Neuron (in vitro differentiated cells): Measurements from ENCODE around the gene RPS6KB2.
A peak's percentile ranks its signal among the peaks of the same experiment; 100 is the strongest.
"Not testable (repeated sequence)": the region's sequence is repeated elsewhere in the genome, so short reads cannot be mapped to it uniquely, and the experiment has no call there.

Experiments used
- H2AFZ ChIP-seq: one replicate; pipeline ENCODE4 v1.6.1; 2013; ENCODE audit warnings: low read depth, mild to moderate bottlenecking, inconsistent platforms, low read length, moderate library complexity
- H3K27me3 ChIP-seq: one replicate; pipeline ENCODE4 v1.6.1; 2013; ENCODE audit warnings: low read length; ENCODE audit not compliant: insufficient read depth
- H3K36me3 ChIP-seq: one replicate; pipeline ENCODE4 v1.6.1; 2013; ENCODE audit warnings: low read length; ENCODE audit not compliant: insufficient read depth
- H3K4me1 ChIP-seq: one replicate; pipeline ENCODE4 v1.6.1; 2013; ENCODE audit warnings: low read length; ENCODE audit not compliant: insufficient read depth
- H3K4me3 ChIP-seq: 2 replicates; pipeline ENCODE4 v1.5.1; 2013; ENCODE audit warnings: mild to moderate bottlenecking, low read length, moderate library complexity
- H3K9me3 ChIP-seq: one replicate; pipeline ENCODE4 v1.6.1; 2013; ENCODE audit warnings: low read length

Gene RPS6KB2

DNA sequence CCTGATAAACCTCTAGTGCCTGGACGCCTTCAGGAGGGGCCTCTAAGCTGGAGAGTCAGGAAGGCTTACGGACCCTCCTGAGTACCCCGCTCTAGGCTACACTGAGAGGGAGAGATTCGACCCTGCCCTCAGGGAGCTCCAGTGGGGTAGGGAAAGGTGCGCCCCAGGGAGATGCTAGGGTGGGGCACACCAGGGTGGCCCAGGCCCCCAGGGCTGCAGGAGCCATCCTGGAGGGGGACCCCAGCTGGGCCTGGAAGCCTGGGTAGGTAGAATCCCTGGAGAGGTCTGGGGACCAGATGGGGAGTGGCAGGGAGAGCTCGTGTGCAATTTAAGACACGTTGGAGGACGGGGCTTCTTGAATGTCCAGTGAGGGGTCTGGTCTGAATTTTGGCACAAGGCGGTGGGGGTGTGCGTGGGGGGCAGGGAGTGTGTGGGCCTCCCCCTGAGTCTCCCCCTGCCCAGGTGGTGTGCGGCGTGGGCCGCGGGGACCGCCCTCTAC lies 8.1 kb upstream of the RPS6KB2 start:
- Histone ChIP-seq H3K4me3 (peak overlapping the region; percentile 64), H2AFZ (peak overlapping the region; percentile 78), H3K9me3 (no peaks in the 10 kb centered on the region), H3K4me1 (peaks cover 10% of the 10 kb centered on the region), H3K36me3 (no peaks in the 10 kb centered on the region), H3K27me3 (no peaks in the 10 kb centered on the region)

DNA sequence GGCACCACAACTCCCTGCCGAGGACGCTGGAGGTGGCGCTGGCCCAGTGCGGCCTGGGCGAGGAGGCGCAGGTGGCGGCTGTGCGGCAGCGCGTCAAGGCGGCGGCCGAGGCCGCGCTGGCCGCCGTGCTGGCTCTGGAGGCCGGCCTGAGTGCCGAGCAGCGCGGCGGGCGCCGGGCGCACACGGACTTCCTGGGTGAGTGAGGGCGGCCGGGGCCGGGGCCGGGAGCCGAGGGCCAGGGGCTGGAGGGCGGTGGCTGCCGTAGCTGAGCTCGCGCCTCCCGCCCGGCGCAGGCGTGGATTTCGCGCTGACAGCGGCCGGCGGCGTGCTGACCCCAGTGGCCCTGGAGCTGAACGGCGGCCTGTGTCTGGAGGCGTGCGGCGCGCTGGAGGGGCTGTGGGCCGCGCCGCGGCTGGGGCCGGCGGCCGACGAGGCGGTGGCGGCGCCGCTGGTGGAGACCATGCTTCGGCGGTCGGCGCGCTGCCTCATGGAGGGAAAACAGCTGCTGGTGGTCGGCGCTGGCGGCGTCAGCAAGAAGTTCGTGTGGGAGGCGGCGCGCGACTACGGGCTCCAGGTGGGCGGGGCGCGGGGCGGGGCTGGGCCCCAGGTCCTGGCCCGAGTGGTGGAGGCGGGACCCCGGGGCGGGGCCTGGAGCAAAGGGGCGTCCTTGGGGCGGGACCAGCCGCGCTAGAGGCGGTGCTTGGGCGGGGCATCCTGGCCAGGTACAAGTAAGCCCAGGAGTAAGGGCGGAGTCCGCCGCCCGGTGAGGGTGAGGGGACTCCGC lies 7.5 kb upstream of the RPS6KB2 start:
- Histone ChIP-seq H3K4me3 (peak overlapping the region; percentile 64), H3K36me3 (no peaks in the 10 kb centered on the region), H3K9me3 (no peaks in the 10 kb centered on the region), H3K27me3 (no peaks in the 10 kb centered on the region), H3K4me1 (peaks cover 10% of the 10 kb centered on the region), H2AFZ (peak overlapping the region; percentile 78)

DNA sequence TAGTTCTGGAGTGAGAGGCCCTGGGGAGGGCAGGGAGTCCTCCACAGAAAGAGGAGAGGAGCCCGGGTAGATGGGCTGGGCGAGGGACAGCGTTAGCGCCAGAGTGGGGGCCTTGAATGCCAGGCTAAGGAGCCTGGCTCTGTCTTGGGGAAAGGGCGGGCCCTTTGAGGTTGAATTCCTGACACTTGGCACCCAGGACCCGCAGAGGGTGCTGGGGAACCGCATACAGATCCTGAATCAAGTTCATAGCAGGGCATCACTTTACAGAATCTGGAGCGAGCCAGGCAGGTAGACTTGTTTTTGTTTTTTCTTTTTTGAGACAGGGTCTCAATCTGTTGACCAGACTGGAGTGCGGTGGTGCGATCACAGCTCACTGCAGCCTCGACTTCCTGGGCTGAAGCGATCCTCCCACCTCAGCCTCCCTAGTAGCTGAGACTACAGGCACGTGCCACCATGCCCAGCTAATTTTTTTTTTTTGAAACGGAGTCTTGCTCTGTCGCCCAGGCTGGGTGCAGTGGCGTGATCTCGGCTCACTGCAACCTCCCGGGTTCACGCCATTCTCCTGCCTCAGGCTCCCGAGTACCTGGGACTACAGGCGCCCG lies 6.8 kb upstream of the RPS6KB2 start:
- Histone ChIP-seq H3K4me3 (peak overlapping the region; percentile 39), H3K4me1 (peaks cover 10% of the 10 kb centered on the region), H2AFZ (no peak overlapping the region), H3K36me3 (no peaks in the 10 kb centered on the region), H3K9me3 (no peaks in the 10 kb centered on the region), H3K27me3 (no peaks in the 10 kb centered on the region)

DNA sequence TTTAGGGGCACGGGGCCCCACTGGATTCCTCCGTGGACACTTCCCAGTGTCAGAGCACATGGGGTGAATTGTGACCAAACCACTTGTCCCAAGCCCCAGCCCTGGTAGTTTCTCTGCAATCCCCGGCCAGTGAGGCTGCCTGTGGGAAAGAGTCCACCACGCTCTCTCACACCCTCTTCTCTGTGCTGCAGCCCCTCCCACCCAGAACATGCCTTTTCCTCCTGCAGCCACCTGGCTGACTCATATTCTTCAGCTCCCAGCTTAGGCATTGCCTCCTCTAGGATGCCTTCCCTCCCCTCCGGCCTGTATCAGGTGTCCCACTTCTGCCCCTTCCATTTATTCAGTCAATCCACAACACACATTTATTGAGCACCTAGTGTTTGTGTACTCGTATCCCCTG lies 5.4 kb upstream of the RPS6KB2 start:
- Histone ChIP-seq H3K27me3 (no peaks in the 10 kb centered on the region), H2AFZ (no peak overlapping the region), H3K9me3 (no peaks in the 10 kb centered on the region), H3K4me3 (no peak overlapping the region), H3K36me3 (no peaks in the 10 kb centered on the region), H3K4me1 (peaks cover 14% of the 10 kb centered on the region)

DNA sequence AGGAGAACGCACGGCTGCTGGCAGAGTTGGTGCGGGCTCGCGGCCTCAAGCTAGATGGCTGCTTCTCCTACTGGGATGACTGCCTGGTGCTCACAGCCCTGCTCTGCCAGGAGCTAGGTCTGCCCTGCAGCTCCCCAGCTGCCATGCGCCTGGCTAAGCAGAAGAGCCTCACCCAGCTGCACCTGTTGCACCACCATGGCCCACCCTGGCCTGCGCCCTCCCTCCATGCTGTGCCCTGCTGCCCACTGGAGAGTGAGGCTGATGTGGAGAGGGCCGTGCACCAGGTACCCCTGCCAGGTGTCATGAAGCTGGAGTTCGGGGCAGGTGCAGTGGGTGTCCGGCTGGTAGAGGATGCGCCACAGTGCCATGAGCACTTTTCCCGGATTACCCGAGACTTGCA lies 4.8 kb upstream of the RPS6KB2 start:
- Histone ChIP-seq H2AFZ (no peak overlapping the region), H3K27me3 (no peaks in the 10 kb centered on the region), H3K4me1 (peaks cover 14% of the 10 kb centered on the region), H3K36me3 (no peaks in the 10 kb centered on the region), H3K9me3 (no peaks in the 10 kb centered on the region), H3K4me3 (no peak overlapping the region)

DNA sequence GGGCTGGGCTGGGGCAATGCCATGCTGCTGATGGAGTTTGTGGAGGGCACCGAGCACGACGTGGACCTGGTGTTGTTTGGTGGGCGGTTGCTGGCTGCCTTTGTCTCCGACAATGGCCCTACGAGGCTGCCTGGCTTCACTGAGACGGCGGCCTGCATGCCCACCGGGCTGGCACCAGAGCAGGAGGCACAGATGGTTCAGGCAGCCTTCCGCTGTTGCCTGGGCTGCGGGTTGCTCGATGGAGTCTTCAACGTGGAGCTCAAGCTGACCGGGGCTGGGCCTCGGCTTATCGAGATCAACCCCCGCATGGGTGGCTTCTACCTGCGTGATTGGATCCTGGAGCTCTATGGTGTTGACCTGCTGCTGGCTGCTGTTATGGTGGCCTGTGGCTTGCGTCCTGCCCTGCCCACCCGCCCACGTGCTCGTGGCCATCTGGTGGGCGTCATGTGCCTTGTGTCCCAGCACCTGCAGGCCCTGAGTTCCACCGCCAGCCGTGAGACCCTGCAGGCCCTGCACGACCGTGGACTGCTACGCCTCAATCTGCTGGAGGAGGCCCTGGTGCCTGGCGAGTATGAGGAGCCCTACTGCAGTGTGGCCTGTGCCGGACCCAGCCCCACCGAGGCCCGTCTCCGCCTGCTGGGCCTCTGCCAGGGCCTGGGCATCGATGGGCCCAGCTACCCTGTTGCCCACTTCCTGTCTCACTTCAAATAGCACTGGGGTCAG lies 4.2 kb upstream of the RPS6KB2 start:
- Histone ChIP-seq H3K9me3 (no peaks in the 10 kb centered on the region), H3K36me3 (no peaks in the 10 kb centered on the region), H3K4me1 (peaks cover 16% of the 10 kb centered on the region)

DNA sequence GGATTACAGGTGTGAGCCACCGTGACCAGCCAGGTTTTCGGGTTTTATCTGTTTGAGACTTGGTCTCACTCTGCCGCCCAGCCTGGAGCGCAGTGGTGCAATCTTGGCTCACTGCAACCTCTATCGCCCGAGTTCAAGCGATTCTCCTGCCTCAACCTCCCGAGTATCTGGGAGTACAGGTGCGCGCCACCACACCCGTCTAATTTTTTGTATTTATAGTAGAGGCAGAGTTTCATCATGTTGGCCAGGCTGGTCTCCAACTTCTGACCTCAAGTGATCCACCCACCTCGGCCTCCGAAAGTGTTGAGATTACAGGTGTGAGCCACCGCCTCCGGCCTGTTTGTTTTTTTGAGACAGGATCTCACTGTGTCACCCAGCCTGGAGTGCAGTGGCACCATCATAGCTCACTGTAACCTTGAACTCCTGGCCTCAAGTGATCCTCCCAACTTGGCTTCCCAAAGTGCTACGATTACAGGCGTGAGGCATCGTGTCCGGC lies 882 bp upstream of the RPS6KB2 start:
- not testable (repeated sequence) for H3K36me3 ChIP-seq, H3K27me3 ChIP-seq

More for the DNA sequence above, 4.2 kb upstream of the RPS6KB2 start:
- H2AFZ ChIP-seq = no peak overlapping the region
- no peak overlapping the region for H3K4me3 ChIP-seq
- no peaks in the 10 kb centered on the region for H3K27me3 ChIP-seq

DNA sequence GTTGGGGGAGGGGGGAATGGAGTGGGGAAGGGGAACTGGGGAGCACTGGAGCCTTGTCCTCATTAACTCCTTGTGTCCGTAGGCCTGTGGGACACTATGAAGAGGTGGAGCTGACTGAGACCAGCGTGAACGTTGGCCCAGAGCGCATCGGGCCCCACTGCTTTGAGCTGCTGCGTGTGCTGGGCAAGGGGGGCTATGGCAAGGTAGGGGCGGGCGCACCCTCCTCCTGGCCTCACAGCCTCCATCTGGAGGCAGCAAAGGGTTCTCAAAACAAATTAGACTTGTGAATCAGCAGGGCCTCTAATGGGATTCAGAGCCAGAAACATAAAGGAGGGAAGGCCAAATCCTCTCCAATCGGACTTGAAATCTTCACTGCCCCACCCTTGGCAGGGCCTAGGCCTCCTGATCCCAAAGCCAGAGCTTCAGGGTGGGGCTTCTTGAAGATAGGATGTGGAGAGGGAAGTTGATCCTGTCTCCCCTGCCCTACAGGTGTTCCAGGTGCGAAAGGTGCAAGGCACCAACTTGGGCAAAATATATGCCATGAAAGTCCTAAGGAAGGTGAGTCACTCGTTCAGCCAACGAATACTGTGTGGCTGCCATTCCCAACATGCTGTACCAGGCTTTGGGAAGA lies 859 bp downstream of the RPS6KB2 start:
- H3K4me3 ChIP-seq = peak overlapping the region; percentile 75
- H3K9me3 ChIP-seq = no peaks in the 10 kb centered on the region
- no peak overlapping the region for H2AFZ ChIP-seq

More for the DNA sequence above, 882 bp upstream of the RPS6KB2 start:
- Histone ChIP-seq H2AFZ (peak overlapping the region; percentile 92), H3K4me3 (peak overlapping the region; percentile 75), H3K4me1 (peaks cover 11% of the 10 kb centered on the region)
- not testable (repeated sequence) for H3K9me3 ChIP-seq

DNA sequence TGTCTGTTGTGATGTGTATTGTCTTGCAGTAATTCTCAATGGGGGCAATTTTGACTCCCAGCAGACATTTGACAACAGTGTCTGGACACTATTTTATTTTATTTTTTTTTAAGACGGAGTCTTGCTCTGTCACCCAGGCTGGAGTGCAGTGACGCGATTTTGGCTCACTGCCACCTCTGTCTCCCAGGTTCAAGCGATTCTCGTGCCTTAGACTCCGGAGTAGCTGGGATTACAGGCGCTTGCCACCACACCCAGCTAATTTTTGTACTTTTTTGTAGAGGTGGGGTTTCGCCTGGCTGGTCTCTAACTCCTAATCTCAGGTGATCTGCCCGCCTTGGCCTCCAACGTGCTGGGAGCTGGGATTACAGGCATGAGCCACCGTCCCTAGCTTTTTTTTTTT lies 1.4 kb downstream of the RPS6KB2 start:
- H3K36me3 ChIP-seq = peaks cover 28% of the 10 kb centered on the region
- H2AFZ ChIP-seq = no peak overlapping the region
- H3K4me1 ChIP-seq = peaks cover 11% of the 10 kb centered on the region
- no peaks in the 10 kb centered on the region for H3K9me3 ChIP-seq
- H3K4me3 ChIP-seq = no peak overlapping the region
- no peaks in the 10 kb centered on the region for H3K27me3 ChIP-seq

More for the DNA sequence above, 859 bp downstream of the RPS6KB2 start:
- Histone ChIP-seq H3K4me1 (peaks cover 11% of the 10 kb centered on the region), H3K36me3 (peaks cover 25% of the 10 kb centered on the region), H3K27me3 (no peaks in the 10 kb centered on the region)

DNA sequence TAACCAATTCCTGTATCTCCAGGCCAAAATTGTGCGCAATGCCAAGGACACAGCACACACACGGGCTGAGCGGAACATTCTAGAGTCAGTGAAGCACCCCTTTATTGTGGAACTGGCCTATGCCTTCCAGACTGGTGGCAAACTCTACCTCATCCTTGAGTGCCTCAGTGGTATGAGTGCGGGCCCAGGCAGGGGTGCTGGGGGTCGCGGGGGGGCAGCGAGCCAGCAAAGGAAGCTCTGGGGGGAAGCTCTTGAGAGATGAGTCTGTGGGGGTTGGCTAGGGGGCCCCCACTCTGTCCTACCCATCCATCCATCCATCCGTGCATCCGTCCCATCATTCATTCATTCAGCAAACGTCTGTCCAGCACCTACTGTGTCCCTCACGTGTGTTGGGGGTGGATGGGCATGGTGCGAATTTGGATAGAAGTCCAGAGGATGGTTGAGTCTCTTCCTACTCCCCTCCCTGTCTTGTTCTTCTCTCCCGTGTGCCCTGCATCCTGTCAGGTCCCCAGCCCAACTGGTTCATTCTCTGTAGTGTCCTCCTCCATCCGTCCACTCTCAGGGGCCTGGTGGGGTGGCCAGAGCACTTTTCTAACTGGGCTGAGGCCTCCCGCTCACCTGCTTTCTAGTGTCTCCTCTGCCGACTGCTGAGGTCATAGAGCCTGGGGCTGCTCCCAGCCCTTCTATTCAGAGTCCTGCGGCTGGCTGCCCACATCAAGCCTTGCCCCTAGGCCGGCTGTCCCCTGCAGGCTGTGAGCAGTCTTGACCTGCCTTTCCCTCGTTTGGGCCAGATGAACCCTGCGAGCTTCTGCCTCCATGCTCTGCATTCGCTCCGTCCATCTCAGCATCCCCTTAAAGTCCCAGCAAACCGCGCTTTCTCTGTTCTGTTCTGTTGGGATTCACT lies 3.3 kb downstream of the RPS6KB2 start:
- Histone ChIP-seq H3K4me3 (no peak overlapping the region), H3K9me3 (no peaks in the 10 kb centered on the region), H3K4me1 (peaks cover 11% of the 10 kb centered on the region), H3K36me3 (peaks cover 42% of the 10 kb centered on the region), H3K27me3 (no peaks in the 10 kb centered on the region), H2AFZ (no peak overlapping the region)

DNA sequence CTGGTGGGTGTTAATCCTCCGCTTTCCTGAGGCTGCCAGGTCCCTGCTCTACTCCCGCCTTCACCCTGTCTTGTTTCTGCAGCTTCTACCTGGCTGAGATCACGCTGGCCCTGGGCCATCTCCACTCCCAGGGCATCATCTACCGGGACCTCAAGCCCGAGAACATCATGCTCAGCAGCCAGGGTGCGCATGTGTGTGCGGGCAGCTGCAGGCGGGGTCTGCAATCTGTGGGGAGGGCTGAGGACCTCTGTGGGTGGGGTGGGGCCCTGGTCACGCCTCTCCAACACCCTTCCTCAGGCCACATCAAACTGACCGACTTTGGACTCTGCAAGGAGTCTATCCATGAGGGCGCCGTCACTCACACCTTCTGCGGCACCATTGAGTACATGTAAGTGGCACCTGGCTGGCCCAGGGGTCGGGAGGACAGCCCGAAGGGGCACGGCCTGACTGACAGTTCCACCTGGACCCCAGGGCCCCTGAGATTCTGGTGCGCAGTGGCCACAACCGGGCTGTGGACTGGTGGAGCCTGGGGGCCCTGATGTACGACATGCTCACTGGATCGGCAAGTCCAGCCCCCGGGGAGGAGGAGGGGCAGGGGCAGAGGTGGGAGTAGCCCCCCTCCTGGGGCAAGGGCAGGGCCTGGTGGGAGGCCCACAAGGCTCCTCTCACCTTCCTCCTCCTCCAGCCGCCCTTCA lies 4.5 kb downstream of the RPS6KB2 start:
- Histone ChIP-seq H3K36me3 (peaks cover 42% of the 10 kb centered on the region), H3K9me3 (no peaks in the 10 kb centered on the region)

More for the DNA sequence above, 4.5 kb downstream of the RPS6KB2 start:
- Histone ChIP-seq H2AFZ (no peak overlapping the region), H3K4me3 (no peak overlapping the region), H3K27me3 (no peaks in the 10 kb centered on the region), H3K4me1 (peaks cover 8% of the 10 kb centered on the region)
